Keratinocyte (primary cell): Measurements from ENCODE around the gene ABCC11. TPM values are rescaled to one million over a fixed set of nuclear protein-coding genes. Genes with fewer than 3 reads are reported as not detected.

ENCODE experiments used
- DNase-seq: peaks from one replicate; pipeline ENCODE4 v3.0.0-alpha.2; 2011; ENCODE audit warnings: low read depth, missing footprints, low spot score
- FAIRE-seq: peaks from 2 replicates; lab custom pipeline; 2011; peaks lifted over from hg19 to GRCh38; lab: Jason Lieb, UNC
- H2AFZ ChIP-seq: 2 replicates; pipeline ENCODE4 v1.6.0; 2012; ENCODE audit warnings: low read length, control low read depth, inconsistent platforms; ENCODE audit not compliant: control insufficient read depth
- H3K27ac ChIP-seq: 2 replicates; pipeline ENCODE4 v1.5.1; 2011; ENCODE audit warnings: low read length; ENCODE audit not compliant: control insufficient read depth, insufficient read depth
- H3K27me3 ChIP-seq: 3 replicates; pipeline ENCODE4 v1.6.0; 2011; ENCODE audit warnings: low read length; ENCODE audit not compliant: control insufficient read depth, insufficient read depth; ENCODE audit errors: extremely low read depth
- H3K36me3 ChIP-seq, 2 experiments: 2 replicates in 1 of 2; 3 replicates in 1 of 2; pipeline ENCODE4 v1.5.1; 2011; ENCODE audit warnings: low read length in 2 of 2, mild to moderate bottlenecking in 1 of 2; ENCODE audit not compliant: control insufficient read depth in 2 of 2, insufficient read depth in 2 of 2; ENCODE audit errors: extremely low read depth in 1 of 2
- H3K4me1 ChIP-seq: 3 replicates; pipeline ENCODE4 v1.5.1; 2011; ENCODE audit warnings: low read length; ENCODE audit not compliant: control insufficient read depth, insufficient read depth; ENCODE audit errors: extremely low read depth
- H3K4me2 ChIP-seq: 3 replicates; pipeline ENCODE4 v1.6.0; 2011; ENCODE audit warnings: low read depth, low read length; ENCODE audit not compliant: control insufficient read depth, insufficient read depth; ENCODE audit errors: extremely low read depth
- H3K4me3 ChIP-seq, 3 experiments: fragments of 200-600 bp in 1 of 3; sonication (generic) in 1 of 3; 2 replicates in 2 of 3; 3 replicates in 1 of 3; pipeline ENCODE4 v1.5.1; 2011 to 2016; ENCODE audit warnings: low read length in 3 of 3, mild to moderate bottlenecking in 3 of 3, control low read depth in 2 of 3, inconsistent platforms in 1 of 3, low read depth in 1 of 3, mixed read lengths in 1 of 3, mixed run types in 1 of 3, moderate library complexity in 1 of 3; ENCODE audit not compliant: control insufficient read depth in 2 of 3, insufficient read depth in 2 of 3; ENCODE audit errors: extremely low read depth in 1 of 3
- H3K79me2 ChIP-seq: 2 replicates; pipeline ENCODE4 v1.6.0; 2012; ENCODE audit warnings: low read length; ENCODE audit not compliant: control insufficient read depth, insufficient read depth
- H3K9ac ChIP-seq: 3 replicates; pipeline ENCODE4 v1.6.0; 2011; ENCODE audit warnings: low read length; ENCODE audit not compliant: control insufficient read depth, insufficient read depth; ENCODE audit errors: extremely low read depth
- H3K9me1 ChIP-seq: 3 replicates; pipeline ENCODE4 v1.6.0; 2011; ENCODE audit warnings: low read length; ENCODE audit not compliant: control insufficient read depth, insufficient read depth; ENCODE audit errors: extremely low read depth
- H3K9me3 ChIP-seq: 2 replicates; pipeline ENCODE4 v1.5.1; 2012; ENCODE audit warnings: low read depth, low read length; ENCODE audit not compliant: control insufficient read depth
- H4K20me1 ChIP-seq: 3 replicates; pipeline ENCODE4 v1.6.0; 2011; ENCODE audit warnings: low read length; ENCODE audit not compliant: control insufficient read depth, insufficient read depth; ENCODE audit errors: extremely low read depth
- EZH2 ChIP-seq: IDR thresholded peaks from one replicate; pipeline ENCODE4 v1.6.1; 2012; ENCODE audit warnings: inconsistent platforms, mild to moderate bottlenecking, low read length, moderate library complexity
- dilution Hi-C: fragments of 300-500 bp; cut with MboI; formaldehyde crosslinking; loops from one replicate; pipeline ENCODE4 v1.7.0; 2020; ENCODE audit warnings: low sequenced_read_pairs; ENCODE audit not compliant: extremely low pct_ligation_motif_present
- polyA plus RNA-seq, 5 experiments: library from polyadenylated mRNA; depleted of rRNA in 3 of 5; stranded (reverse) in 3 of 5; stranded (forward) in 1 of 5; unstranded in 1 of 5; fragments of >200 nt; gene quantifications; 1 replicate in 1 of 5; 2 replicates in 3 of 5; 3 replicates in 1 of 5; pipeline versions ENCODE4 v1.2.1 to v1.2.3, GENCODE V29; 2011 to 2012; ENCODE audit warnings: missing spikeins in 2 of 5, low read depth in 1 of 5, low replicate concordance in 1 of 5
- TF ChIP-seq, protein P1 (sequence below), 3 experiments: IDR thresholded peaks in 1 of 3; conservative IDR thresholded peaks in 1 of 3; optimal IDR thresholded peaks in 1 of 3; 2 replicates in 2 of 3; 3 replicates in 1 of 3; pipeline versions ENCODE3 to v1.5.1; 2011; ENCODE audit warnings: low read length in 3 of 3, mild to moderate bottlenecking in 3 of 3, moderate library complexity in 2 of 3, control low read depth in 1 of 3, inconsistent platforms in 1 of 3; ENCODE audit not compliant: insufficient read depth in 2 of 3; ENCODE audit errors: extremely low read depth in 1 of 3

ABCC11 gene
- polyA plus RNA-seq, 1 donor (not counting 4 experiments of a cell fraction or from before 2014, with no cell fraction given), result 0.33 TPM

DNA sequence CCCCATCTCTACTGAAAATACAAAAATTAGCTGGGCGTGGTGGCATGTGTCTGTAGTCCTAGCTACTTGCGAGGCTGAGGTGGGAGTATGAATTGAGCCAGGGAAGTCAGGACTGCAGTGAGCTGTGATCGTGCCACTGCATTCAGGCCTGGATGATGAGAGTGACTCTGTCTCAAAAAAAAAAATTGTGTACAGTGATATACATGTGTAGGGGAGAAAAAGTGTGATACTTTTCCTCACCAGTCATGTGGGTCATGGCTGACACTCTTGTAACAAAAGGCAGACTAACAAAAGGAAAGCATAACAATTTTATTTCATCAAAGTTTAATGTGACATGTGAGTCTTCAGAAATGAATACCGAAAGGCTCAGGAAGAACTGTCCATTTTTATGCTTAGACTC is 89.5 kb downstream of the ABCC11 start:
- Histone ChIP-seq H3K79me2 (no peaks in the 10 kb centered on the region), H4K20me1 (no peaks in the 10 kb centered on the region), H3K4me2 (no peak overlapping the region), H3K9me3 (no peaks in the 10 kb centered on the region), H3K9ac (no peak overlapping the region), H3K4me3 (no peak overlapping the region), H3K4me1 (peaks cover 8% of the 10 kb centered on the region), H2AFZ (no peak overlapping the region), H3K9me1 (no peaks in the 10 kb centered on the region), H3K27me3 (peaks cover 4% of the 10 kb centered on the region), H3K36me3 (no peaks in the 10 kb centered on the region), H3K27ac (no peak overlapping the region)
- FAIRE-seq (no peak), DNase-seq (no peak)
- dilution Hi-C loops, result no loop called here
- TF ChIP-seq EZH2, result no peak
- TF ChIP-seq, protein P1, sequence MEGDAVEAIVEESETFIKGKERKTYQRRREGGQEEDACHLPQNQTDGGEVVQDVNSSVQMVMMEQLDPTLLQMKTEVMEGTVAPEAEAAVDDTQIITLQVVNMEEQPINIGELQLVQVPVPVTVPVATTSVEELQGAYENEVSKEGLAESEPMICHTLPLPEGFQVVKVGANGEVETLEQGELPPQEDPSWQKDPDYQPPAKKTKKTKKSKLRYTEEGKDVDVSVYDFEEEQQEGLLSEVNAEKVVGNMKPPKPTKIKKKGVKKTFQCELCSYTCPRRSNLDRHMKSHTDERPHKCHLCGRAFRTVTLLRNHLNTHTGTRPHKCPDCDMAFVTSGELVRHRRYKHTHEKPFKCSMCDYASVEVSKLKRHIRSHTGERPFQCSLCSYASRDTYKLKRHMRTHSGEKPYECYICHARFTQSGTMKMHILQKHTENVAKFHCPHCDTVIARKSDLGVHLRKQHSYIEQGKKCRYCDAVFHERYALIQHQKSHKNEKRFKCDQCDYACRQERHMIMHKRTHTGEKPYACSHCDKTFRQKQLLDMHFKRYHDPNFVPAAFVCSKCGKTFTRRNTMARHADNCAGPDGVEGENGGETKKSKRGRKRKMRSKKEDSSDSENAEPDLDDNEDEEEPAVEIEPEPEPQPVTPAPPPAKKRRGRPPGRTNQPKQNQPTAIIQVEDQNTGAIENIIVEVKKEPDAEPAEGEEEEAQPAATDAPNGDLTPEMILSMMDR (optimal IDR thresholded peaks at IDR 0.05 in 1 of 3, IDR thresholded peaks at IDR 0.05 in 1 of 3, conservative IDR thresholded peaks at IDR 0.05 in 1 of 3; ENCODE audit: extremely low read depth in 1 of 3, insufficient read depth in 2 of 3, low read length in 3 of 3), result no peak

GRCh38 chr16:48157302-48157701 is 90.0 kb downstream of the ABCC11 start:
- Histone ChIP-seq H3K36me3 (no peaks in the 10 kb centered on the region), H3K9me1 (no peaks in the 10 kb centered on the region), H3K9ac (no peak overlapping the region), H3K4me1 (peaks cover 8% of the 10 kb centered on the region), H3K4me2 (no peak overlapping the region), H3K27me3 (peaks cover 4% of the 10 kb centered on the region), H4K20me1 (no peaks in the 10 kb centered on the region), H3K9me3 (no peaks in the 10 kb centered on the region), H3K79me2 (no peaks in the 10 kb centered on the region), H3K4me3 (no peak overlapping the region), H3K27ac (no peak overlapping the region), H2AFZ (no peak overlapping the region)
- no peak for TF ChIP-seq EZH2
- TF ChIP-seq, protein P1 (optimal IDR thresholded peaks at IDR 0.05 in 1 of 3, IDR thresholded peaks at IDR 0.05 in 1 of 3, conservative IDR thresholded peaks at IDR 0.05 in 1 of 3; ENCODE audit: extremely low read depth in 1 of 3, insufficient read depth in 2 of 3, low read length in 3 of 3), result no peak
- dilution Hi-C loops, result no loop called here
- FAIRE-seq (no peak), DNase-seq (no peak)
